ENCODE data around the gene GJC3. TPM values are rescaled to one million over a fixed set of nuclear protein-coding genes. Genes with fewer than 3 reads are reported as not detected.
"Not testable (repeated sequence)": the region's sequence is repeated elsewhere in the genome, so short reads cannot be mapped to it uniquely, and the experiment has no call there.

The GJC3 gene
- total RNA-seq, 1 experiment from 2014 or later, result not detected

DNA sequence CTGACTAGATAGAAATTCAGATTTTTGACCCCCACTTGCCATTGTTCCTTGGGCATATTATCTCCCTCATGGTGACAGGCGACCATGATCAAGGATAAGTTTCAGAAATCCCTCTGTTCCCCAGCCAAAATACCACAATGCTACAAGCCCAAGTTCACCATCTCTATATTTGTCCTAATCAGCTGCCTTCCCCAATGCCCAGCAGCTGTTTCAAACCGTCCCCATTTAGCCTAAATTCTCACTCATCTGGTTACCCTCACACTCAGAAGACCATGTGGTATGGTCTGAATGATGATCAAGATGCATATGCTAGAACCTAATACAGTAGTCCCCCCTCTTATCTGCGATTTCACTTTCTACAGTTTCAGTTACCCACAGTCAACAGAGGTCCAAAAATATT lies 956 bp upstream of the GJC3 start:
- no peak for DNase-seq (ENCODE audit: low spot score)

DNA sequence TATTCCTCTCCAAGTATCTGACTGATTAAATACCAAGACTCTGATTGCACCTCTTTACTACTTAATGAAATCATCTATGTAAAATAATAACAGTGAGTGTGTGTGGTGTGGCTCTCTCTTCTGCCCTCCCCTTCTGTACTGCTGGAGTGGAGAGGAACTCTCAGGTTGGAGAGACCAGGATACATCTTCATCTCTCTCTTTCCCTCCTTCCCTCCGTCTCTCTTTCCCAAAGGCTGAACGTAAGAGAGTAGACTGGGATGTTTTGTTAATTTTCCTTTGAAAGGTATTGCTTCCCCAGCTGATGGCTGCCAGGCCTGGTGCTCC lies 272 bp upstream of the GJC3 start:
- no peak for DNase-seq (ENCODE audit: low spot score)

DNA sequence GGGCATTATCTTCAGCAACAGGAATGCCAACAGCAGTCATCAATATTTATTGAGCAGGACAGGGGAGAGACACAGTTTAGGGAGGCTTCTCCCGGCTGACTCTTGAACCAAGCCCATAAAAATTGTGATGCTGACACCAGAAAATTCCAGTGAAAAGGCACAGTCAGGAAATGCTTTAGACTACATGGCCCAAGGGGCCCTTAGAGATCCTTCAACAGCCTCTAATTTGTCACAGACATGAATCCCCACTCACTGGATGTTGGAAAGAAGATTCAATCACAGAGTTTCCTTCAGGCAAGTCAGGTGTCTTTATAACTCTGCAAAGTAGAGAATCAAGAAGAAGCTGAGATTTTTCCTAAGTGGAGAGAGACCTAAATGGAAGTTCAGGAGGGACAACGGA lies 1.2 kb downstream of the GJC3 start:
- no peak for DNase-seq (ENCODE audit: low spot score)

DNA sequence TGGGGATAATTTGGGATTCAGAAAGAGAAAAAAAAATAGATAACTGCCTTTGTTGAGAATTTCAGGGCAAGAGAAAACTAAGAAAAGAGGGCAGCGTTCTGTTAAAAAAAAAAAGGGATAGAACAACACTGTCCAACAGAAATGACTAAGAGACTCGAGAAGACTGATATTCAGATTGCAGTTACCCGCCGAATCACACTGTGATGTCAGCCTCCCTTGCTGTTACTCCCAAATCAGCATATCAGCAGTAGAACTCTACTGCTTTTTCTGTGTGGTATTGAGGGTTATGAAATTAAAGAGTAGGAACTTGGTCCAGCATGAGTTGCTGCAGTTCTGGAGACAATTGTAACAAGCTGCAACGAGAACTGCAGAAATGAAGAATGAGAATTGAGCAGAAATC lies 1.9 kb downstream of the GJC3 start:
- DNase-seq (ENCODE audit: low spot score), result no peak

- no peak for DNase-seq (ENCODE audit: low spot score)
Measured at GRCh38 chr7:99926321-99926720, 3.1 kb downstream of the GJC3 start.

DNA sequence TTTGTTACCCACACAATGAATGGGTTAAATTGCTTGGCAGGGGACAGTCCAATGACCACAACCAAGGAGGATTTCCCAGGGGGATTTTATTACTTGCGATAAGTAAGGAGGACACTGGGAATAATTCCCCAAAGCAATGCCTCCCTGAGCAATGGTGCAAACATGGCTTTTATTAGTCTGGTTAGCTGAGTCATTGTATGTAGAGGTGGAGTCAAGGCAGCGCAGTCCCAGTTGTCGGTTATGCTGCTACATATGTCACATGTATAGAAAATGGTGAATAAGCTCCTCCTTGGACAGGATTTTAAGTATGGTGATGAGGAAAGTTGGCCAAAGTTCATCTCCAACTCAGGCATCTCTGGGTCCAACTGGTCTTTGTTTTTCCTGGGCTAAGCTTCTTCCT lies 6.2 kb downstream of the GJC3 start:
- no peak for DNase-seq (ENCODE audit: low spot score)

DNA sequence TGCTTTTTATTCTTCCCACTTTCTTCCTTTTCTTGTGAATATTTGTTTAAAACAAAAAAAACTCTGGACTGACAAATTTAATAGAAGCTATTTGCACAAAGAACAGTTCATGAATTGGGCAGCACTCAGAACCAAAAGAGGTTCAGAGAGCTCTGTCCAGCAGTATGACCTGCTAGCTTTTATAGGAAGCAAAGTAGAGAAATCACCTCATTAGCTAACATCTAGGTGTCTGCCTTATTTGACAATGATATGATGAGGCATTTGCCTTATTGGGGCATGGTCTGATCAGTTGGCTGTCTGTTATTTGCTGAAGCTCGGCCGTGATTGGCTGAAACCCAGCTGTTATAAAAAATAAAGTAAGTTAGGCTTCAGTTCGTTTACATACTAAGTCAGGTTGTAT lies 9.3 kb downstream of the GJC3 start:
- peak; percentile 16 for DNase-seq (ENCODE audit: low spot score)

GRCh38 chr7:99919814-99920112 lies 9.7 kb downstream of the GJC3 start:
- DNase-seq (ENCODE audit: low spot score), result no peak

- DNase-seq (ENCODE audit: low spot score), result peak; percentile 61
Measured at GRCh38 chr7:99918959-99919813, 10.2 kb downstream of the GJC3 start, which contains the start of gene TRIM4. Gene TRIM4 (minus strand): TSS chr7:99919530. CDS start chr7:99919401, 129 bp downstream.

DNA sequence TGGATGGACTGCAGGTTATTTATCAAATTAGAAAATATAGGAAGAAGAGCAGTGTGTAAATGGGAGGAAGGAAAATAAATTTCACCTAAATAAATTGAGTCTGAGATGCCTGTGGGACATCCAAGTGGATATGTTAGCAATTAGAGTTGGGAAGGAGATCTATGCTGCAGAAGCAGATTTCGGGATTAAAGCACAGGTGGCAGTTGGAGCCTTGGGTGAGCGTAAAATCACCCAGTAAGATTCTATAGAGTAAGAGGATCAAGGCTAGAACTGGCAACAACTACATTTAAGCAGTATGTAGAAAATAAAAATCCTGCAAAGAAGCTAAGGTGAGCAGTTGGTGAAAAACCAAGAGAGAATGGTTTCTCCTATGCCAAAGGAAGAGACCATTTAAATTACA lies 18.4 kb downstream of the GJC3 start:
- no peak for DNase-seq (ENCODE audit: low spot score)

GRCh38 chr7:99901581-99901980 lies 27.8 kb downstream of the GJC3 start:
- no peak for DNase-seq (ENCODE audit: low spot score)

DNA sequence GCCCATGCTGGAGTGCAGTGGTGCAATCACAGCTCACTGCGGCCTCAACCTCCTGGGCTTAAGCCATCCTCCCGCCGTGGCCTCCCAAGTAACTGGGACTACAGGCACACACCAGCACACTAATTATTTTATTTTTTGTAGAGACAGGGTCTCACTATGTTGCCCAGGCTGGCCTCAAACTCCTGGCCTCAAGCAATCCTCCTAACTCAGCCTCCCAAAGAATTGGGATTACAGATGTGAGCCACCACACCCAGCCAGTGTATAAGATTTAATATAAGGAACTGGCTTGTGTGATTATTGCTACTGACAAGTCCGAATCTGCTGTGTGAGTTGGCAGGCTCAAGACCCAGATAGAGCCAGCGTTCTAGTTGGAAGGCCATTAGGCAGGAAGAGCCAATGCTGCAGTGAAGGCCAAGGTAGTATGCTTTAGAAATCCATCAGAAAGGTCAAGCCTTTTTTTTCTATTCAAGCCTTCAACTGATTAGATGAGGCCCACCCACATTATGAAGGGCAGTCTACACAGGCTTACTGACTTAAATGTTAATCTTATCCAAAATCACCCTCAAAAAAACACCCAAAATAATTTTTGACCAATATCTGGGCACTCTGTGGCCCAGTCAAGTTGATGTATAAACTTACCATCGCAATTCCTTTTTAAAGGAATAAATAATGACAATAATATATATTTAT lies 29.4 kb downstream of the GJC3 start:
- no peak for DNase-seq (ENCODE audit: low spot score)

GRCh38 chr7:99898836-99899235 lies 30.6 kb downstream of the GJC3 start:
- DNase-seq (ENCODE audit: low spot score), result no peak

DNA sequence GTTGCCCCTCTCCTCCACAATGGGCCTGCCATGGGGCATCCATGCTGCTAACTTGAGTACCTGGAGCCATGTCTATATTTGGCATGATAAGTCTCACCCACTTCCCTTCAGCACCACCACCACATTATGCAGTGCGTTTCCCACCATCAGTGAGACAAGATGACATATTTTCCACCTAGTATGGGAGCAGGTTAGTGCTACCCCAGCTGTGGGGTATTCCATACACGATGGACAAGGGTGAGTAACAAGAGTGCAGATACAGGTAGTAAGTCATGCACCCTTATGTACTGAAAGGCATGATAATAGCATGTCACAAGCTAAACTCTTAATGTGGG lies 31.4 kb downstream of the GJC3 start:
- no peak for DNase-seq (ENCODE audit: low spot score)

DNA sequence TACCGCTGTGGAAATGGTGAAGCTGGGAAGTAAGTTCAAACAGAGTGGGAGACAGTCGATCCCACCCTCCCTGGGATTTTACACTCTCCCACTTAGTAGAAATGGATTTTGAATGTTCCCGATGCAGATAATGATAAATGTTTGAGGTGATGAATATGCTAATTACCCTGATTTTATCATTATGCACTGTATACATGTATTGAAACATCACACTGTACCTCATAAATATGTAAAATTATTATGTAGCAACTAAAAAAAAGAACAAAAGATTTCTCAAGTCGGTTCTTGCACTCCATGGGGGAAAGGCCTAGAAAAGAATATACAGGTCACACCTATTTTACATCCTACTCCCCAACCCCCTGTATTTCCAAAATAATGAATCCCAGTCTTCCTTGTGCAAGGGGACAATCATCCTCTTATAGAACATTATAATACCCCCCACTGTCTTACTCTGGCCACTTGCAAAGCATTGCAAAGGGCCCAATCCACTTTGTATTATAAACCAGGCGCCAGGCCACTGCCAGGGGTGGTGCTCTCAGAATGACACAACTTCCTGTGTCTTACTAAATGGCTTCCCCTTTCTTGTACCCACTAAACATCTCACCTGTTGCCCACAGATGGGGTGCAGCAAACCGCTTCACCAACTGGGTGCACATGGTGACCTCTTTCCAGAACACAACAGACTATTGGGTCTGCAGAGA lies 31.9 kb downstream of the GJC3 start:
- no peak for DNase-seq (ENCODE audit: low spot score)

DNA sequence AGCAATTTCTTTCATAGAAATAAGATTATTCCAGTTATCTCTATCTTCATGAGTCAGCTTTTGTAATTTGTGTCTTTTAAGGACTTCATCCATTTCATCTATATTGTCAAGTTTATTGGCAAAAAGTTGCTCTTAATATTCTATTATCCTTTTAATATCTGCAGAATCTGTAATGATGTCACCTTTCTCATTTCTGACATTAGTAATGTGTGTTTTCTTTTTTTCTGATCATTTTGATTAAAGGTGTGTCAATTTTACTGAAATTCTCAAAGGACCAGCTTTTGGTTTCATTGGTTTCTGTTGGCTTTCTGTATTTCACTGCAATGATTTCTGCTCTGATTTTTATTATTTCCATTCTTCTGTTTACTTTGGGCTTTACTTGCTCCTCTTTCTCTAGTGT lies 34.7 kb downstream of the GJC3 start:
- DNase-seq (ENCODE audit: low spot score), result no peak

DNA sequence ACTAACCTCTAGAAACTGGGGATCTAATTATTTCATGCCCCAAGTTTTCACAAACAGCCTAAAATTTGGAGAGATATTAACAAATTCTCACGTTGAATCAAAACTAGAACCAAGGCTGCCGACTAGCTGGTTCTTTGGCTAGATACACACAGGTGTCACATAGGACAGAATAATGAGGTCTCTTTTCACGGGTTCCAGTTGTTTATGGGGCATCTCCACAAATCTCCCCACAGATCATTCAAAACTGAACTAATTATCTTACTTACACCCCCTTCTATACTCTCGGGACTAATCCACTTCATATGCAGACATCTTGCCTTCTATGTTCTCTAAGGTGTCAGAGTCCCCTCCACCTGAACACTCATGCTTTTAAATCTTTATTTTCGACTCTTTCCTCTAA lies 36.1 kb downstream of the GJC3 start:
- DNase-seq (ENCODE audit: low spot score), result no peak

DNA sequence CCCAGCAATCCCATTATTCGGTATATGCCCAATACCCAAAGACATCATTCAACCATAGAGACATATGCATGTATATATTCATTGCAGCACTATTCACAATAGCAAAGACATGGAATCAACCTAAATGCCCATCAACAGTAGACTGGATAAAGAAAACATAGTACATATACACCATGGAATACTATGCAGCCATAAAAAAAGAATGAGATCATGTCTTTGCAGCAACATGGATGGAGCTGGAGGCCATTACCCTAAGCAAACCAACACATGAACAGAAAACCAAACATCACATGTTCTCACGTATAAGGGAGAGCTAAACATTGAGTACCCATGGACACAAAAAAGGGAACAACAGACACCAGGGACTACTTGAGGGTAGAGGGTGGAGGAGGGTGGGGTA lies 39.1 kb downstream of the GJC3 start:
- DNase-seq (ENCODE audit: low spot score), result not testable (repeated sequence)

DNA sequence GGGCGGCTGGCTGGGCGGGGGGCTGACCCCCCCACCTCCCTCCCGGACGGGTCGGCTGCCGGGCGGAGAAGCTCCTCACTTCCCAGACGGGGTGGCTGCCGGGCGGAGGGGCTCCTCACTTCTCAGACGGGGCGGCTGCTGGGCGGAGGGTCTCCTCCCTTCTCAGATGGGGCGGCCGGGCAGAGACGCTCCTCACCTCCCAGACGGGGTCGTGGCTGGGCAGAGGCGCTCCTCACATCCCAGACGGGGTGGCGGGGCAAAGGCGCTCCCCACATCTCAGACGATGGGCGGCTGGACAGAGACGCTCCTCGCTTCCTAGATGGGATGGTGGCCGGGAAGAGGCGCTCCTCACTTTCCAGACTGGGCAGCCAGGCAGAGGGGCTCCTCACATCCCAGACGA lies 41.1 kb downstream of the GJC3 start:
- DNase-seq (ENCODE audit: low spot score), result not testable (repeated sequence)

DNA sequence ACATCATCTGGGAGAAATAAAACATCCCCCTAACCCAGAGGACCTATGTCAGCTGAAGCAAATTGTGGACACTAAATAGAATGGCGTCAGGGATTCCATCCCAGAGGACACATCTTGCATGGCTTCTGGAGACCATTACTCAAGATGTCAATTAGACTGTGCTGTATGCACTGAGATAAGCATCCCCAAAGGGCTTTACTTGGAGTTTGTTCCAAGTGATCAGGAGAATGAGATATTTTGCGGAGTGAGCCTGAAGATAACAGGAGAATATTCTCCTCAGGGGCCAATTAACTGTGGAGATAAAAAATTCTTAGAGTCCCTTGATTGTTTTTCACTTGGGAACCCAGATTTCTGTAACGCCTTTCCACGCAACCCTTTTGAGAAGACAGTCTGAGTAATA lies 48.0 kb downstream of the GJC3 start:
- no peak for DNase-seq (ENCODE audit: low spot score)

GRCh38 chr7:99876933-99877332 lies 52.5 kb downstream of the GJC3 start, which contains the start of gene OR2AE1:
Gene OR2AE1 (minus strand): TSS chr7:99877033. CDS start chr7:99877033, 0 bp downstream.
- DNase-seq (ENCODE audit: low spot score), result no peak

DNA sequence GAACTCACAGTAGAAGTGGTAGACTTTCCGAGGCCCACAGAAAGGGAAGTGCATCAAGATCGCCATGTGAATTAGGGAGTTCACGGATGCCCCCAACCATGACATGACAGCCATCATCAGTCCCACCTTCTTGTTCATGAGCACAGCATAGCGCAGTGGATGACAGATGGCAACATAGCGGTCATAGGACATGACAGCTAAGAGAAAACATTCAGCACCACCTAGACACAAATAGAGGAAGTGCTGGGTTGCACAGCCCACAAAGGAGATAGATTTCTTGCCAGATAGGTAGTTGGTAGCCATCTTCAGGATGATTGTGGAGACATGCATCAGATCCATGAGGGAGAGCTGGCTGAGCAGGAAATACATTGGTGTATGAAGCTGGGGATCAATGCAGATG lies 52.9 kb downstream of the GJC3 start:
- DNase-seq (ENCODE audit: low spot score), result no peak
